Natural killer cell (primary cell): ENCODE data around the gene OR4C11. TPM values are rescaled to one million over a fixed set of nuclear protein-coding genes. Genes with fewer than 3 reads are reported as not detected.

Source experiments
- ATAC-seq, 3 donors: fragments of 150-1000 bp in 2 of 3; fragments of 200-7000 bp in 1 of 3; cut with Tn5 transposase; 1 replicate in 1 of 3; 2 replicates in 2 of 3; pipeline ENCODE4 v1.10.0; 2021; ENCODE audit warnings: mild to moderate bottlenecking in 2 of 3, moderate library complexity in 2 of 3
- DNase-seq, 2 donors: peaks; one replicate each; pipeline versions ENCODE4 v3.0.0 to v3.0.0-alpha.2; 2013 to 2021; ENCODE audit warnings: mixed read lengths in 1 of 2
- H3K27ac ChIP-seq: one replicate; pipeline ENCODE4 v1.5.1; 2013; ENCODE audit warnings: mild to moderate bottlenecking, low read length
- H3K27me3 ChIP-seq: one replicate; pipeline ENCODE4 v1.6.1; 2013; ENCODE audit warnings: low read length; ENCODE audit not compliant: control insufficient read depth, insufficient read depth
- H3K36me3 ChIP-seq: one replicate; pipeline ENCODE4 v1.6.1; 2013; ENCODE audit warnings: low read length; ENCODE audit not compliant: control insufficient read depth, insufficient read depth
- H3K4me1 ChIP-seq: one replicate; pipeline ENCODE4 v1.6.1; 2013; ENCODE audit warnings: low read length; ENCODE audit not compliant: control insufficient read depth, insufficient read depth
- H3K4me3 ChIP-seq: one replicate; pipeline ENCODE4 v1.5.1; 2013; ENCODE audit warnings: low read length
- H3K9me3 ChIP-seq: one replicate; pipeline ENCODE4 v1.6.1; 2013; ENCODE audit warnings: low read length; ENCODE audit not compliant: control insufficient read depth, insufficient read depth
- H3K27ac Mint-ChIP-seq, 2 donors: one replicate each; pipeline ENCODE4 v1.8.0; 2022; ENCODE audit warnings: mild to moderate bottlenecking in 2 of 2, mixed read lengths in 2 of 2, moderate library complexity in 1 of 2
- H3K27me3 Mint-ChIP-seq, 2 donors: one replicate each; pipeline ENCODE4 v1.8.0; 2022; ENCODE audit warnings: low read depth in 2 of 2, mixed read lengths in 2 of 2
- H3K36me3 Mint-ChIP-seq: one replicate; pipeline ENCODE4 v1.8.0; 2022; ENCODE audit warnings: mixed read lengths
- H3K4me1 Mint-ChIP-seq, 2 donors: one replicate each; pipeline ENCODE4 v1.8.0; 2022; ENCODE audit warnings: mixed read lengths in 2 of 2
- H3K4me3 Mint-ChIP-seq: one replicate; pipeline ENCODE4 v1.8.0; 2022; ENCODE audit warnings: mild to moderate bottlenecking, moderate library complexity, mixed read lengths
- H3K9me3 Mint-ChIP-seq, 2 donors: one replicate each; pipeline ENCODE4 v1.8.0; 2022; ENCODE audit warnings: mixed read lengths in 2 of 2
- intact Hi-C: fragments of 100-400 bp; cut with micrococcal nuclease; formaldehyde crosslinking; loops from one replicate; pipeline ENCODE4 v1.14.2; 2022
- total RNA-seq, 4 donors: library from RNA; stranded (reverse); fragments of 120-200 nt in 1 of 4; gene quantifications; one replicate each; pipeline versions ENCODE4 v1.2.3 to v1.2.4, GENCODE V29; 2013 to 2022
- TF ChIP-seq, protein P1 (sequence below): fragments of 200-600 bp; IDR thresholded peaks from one replicate; pipeline ENCODE4 v1.8.0; 2022; ENCODE audit warnings: antibody characterized with exemption

The OR4C11 gene
- total RNA-seq, 3 donors from 2014 or later (not counting 1 experiment from before 2014, with no cell fraction given): not detected

DNA sequence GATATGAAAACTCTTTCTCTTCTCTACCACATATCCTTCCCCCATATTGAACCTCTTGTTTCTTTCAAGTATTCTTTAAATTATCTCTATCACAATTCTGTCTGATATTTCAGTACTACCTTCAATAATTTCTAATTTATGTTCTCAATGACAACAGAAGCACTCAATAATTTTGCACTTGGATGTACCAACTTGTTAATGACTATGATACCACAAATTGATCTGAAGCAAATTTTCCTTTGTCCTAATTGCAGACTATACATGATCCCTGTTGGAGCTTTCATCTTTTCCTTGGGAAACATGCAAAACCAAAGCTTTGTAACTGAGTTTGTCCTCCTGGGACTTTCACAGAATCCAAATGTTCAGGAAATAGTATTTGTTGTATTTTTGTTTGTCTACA is 53.3 kb downstream of the OR4C11 start, which contains the start of gene OR4C15:
Gene OR4C15, plus strand, starts transcription at position 301 of the 400 bp plus-strand sequence. Its CDS starts 0 bp downstream, at position 301.
- Mint-ChIP-seq H3K36me3 (peaks cover 11% of the 10 kb centered on the region), H3K27me3 (no peaks in the 10 kb centered on the region), H3K9me3 (peaks cover 16 to 22% of the 10 kb centered on the region in 2 donors), H3K4me3 (no peak within 1 kb of the TSS), H3K27ac (no peak within 1 kb of the TSS), H3K4me1 (no peaks in the 10 kb centered on the region)
- Histone ChIP-seq H3K9me3 (peaks cover 22% of the 10 kb centered on the region), H3K27me3 (no peaks in the 10 kb centered on the region), H3K4me3 (no peak within 1 kb of the TSS), H3K36me3 (no peaks in the 10 kb centered on the region), H3K4me1 (no peaks in the 10 kb centered on the region), H3K27ac (no peak within 1 kb of the TSS)
- ATAC-seq (no peak), DNase-seq (no peak)
- TF ChIP-seq, protein P1, sequence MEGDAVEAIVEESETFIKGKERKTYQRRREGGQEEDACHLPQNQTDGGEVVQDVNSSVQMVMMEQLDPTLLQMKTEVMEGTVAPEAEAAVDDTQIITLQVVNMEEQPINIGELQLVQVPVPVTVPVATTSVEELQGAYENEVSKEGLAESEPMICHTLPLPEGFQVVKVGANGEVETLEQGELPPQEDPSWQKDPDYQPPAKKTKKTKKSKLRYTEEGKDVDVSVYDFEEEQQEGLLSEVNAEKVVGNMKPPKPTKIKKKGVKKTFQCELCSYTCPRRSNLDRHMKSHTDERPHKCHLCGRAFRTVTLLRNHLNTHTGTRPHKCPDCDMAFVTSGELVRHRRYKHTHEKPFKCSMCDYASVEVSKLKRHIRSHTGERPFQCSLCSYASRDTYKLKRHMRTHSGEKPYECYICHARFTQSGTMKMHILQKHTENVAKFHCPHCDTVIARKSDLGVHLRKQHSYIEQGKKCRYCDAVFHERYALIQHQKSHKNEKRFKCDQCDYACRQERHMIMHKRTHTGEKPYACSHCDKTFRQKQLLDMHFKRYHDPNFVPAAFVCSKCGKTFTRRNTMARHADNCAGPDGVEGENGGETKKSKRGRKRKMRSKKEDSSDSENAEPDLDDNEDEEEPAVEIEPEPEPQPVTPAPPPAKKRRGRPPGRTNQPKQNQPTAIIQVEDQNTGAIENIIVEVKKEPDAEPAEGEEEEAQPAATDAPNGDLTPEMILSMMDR: no peak
- intact Hi-C loops: no loop called here

Other genes with a start within 250 kb of the OR4C11 start
- not detected for gene OR4A15, start 239.7 kb downstream of the OR4C11 start, total RNA-seq
- gene OR4C15, start 53.2 kb downstream of the OR4C11 start, total RNA-seq: not detected
- not detected for gene OR4C16, start 35.5 kb downstream of the OR4C11 start, total RNA-seq
- not detected for gene OR4P4, start 27.5 kb upstream of the OR4C11 start, total RNA-seq
- gene OR4S2, start 40.7 kb upstream of the OR4C11 start, total RNA-seq: not detected
- not detected for gene OR4C6, start 54.6 kb upstream of the OR4C11 start, total RNA-seq
- gene OR5D13, start 165.8 kb upstream of the OR4C11 start, total RNA-seq: not detected
- not detected for gene OR5D14, start 187.9 kb upstream of the OR4C11 start, total RNA-seq
- not detected for gene OR5L1, start 203.7 kb upstream of the OR4C11 start, total RNA-seq
- not detected for gene OR5D18, start 212.0 kb upstream of the OR4C11 start, total RNA-seq
- gene OR5L2, start 219.6 kb upstream of the OR4C11 start, total RNA-seq: not detected
- not detected for gene OR5D16, start 231.1 kb upstream of the OR4C11 start, total RNA-seq